ENCODE results near the gene CCDC47. TPM values are rescaled to one million over a fixed set of nuclear protein-coding genes. Genes with fewer than 3 reads are reported as not detected.

CCDC47 gene
- total RNA-seq, 2 experiments from 2014 or later = 55.7 to 71.1 TPM

DNA sequence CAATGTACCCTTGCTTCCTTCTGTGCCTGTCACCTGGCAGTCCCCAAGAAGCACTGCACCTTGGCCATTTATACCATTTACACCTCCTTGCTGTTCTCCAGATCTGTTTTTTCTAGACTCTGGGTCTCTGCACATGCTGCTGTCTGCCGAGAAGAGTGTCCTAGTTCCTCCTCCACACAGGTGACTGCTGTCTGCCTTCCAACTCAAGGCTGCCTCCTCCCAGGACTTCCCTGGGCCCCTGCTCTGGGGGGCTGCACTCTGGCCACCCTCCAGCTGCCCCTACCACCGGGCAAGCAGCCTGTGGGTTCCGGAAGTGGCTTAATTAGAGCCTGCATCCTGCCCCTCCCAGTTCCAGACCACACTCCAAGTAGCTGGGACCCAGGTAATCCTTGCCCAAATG is 67.7 kb downstream of the CCDC47 start:
- no peaks in the 10 kb centered on the region for H3K27me3 Mint-ChIP-seq
- CTCF ChIA-PET = interaction anchor here (1.1 to 10.7 kb wide), 7 partner anchors 9 to 280 kb away, joined by 3 to 133 read pairs (median 5); no protein-coding TSS in a partner anchor
- H3K4me3 Mint-ChIP-seq = no peak overlapping the region
- peaks cover 80% of the 10 kb centered on the region for H3K4me1 Mint-ChIP-seq
- ATAC-seq (no peak), DNase-seq (no peak)
- H3K9me3 Mint-ChIP-seq (ENCODE audit: low read depth) = no peaks in the 10 kb centered on the region
- peaks cover 39% of the 10 kb centered on the region for H3K36me3 Mint-ChIP-seq
- H3K27ac Mint-ChIP-seq = peak overlapping the region; percentile 74

- no peaks in the 10 kb centered on the region for H3K27me3 Mint-ChIP-seq
- DNase-seq (no peak), ATAC-seq (no peak)
- H3K9me3 Mint-ChIP-seq (ENCODE audit: low read depth) = no peaks in the 10 kb centered on the region
- peaks cover 76% of the 10 kb centered on the region for H3K4me1 Mint-ChIP-seq
- peaks cover 35% of the 10 kb centered on the region for H3K36me3 Mint-ChIP-seq
- H3K27ac Mint-ChIP-seq = peak overlapping the region; percentile 28
- no peak overlapping the region for H3K4me3 Mint-ChIP-seq
- CTCF ChIA-PET = interaction anchor here (0.9 to 10.7 kb wide), 5 partner anchors 9 to 279 kb away, joined by 3 to 133 read pairs (median 5); no protein-coding TSS in a partner anchor
Observed at GRCh38 chr17:63704836-63705235, 68.6 kb downstream of the CCDC47 start.

- Mint-ChIP-seq H3K4me3 (no peak overlapping the region), H3K36me3 (peaks cover 30% of the 10 kb centered on the region), H3K27ac (no peak overlapping the region), H3K9me3 (ENCODE audit: low read depth) (no peaks in the 10 kb centered on the region), H3K4me1 (peaks cover 71% of the 10 kb centered on the region), H3K27me3 (no peaks in the 10 kb centered on the region)
- DNase-seq (no peak), ATAC-seq (no peak)
- CTCF ChIA-PET = interaction anchor here (0.9 kb wide), 1 partner anchor 74 kb away, joined by 3 read pairs; no protein-coding TSS in a partner anchor
Observed at GRCh38 chr17:63704259-63704576, 69.2 kb downstream of the CCDC47 start.

DNA sequence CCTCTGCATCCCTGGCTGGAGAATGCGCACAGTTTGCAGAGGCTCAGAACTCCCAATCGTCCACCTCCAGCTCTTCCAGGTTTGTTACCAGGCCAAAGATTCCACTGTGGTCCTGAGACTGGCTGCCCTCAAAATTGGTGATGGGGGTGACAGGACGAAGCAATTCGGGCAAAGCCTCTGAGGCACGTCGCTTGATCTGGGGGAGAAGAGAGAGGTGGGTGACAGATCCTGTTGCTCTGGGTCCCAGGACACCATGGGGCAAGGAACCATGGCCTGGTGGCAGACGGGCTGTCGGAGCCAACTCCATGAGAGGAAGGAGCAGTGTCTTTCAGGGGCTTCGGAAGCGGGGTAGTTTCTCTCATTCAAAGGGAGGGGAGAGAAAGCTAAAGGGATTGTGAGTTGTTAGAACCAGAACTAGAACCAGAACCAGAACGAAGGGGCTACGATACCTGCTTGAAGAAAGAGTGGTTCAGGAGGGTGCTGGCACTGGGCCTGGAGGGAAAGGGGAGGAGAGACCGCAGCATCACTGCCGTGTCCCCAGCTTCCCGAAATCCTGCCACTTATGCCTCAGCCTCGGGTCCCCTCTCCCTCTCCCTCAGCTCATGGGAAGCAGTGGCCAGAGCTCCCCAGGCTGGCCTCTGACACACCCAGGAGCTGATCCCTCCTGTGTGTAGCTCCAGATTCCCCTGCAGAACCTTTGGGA is 69.7 kb downstream of the CCDC47 start:
- Mint-ChIP-seq H3K4me3 (peak overlapping the region; percentile 82), H3K27me3 (no peaks in the 10 kb centered on the region), H3K9me3 (ENCODE audit: low read depth) (no peaks in the 10 kb centered on the region), H3K4me1 (peaks cover 66% of the 10 kb centered on the region), H3K36me3 (peaks cover 25% of the 10 kb centered on the region), H3K27ac (peak overlapping the region; percentile 98)
- CTCF ChIA-PET = interaction anchor here (0.7 to 3.1 kb wide), 3 partner anchors 70 to 137 kb away, joined by 3 to 20 read pairs (median 3); partner anchors contain the start of genes CCDC47 and DDX42
- ATAC-seq = no peak
- DNase-seq = no peak

GRCh38 chr17:63703029-63703428 is 70.4 kb downstream of the CCDC47 start:
- CTCF ChIA-PET = interaction anchor here (0.7 to 3.1 kb wide), 4 partner anchors 38 to 277 kb away, joined by 3 to 20 read pairs (median 6); partner anchors contain the start of genes CCDC47 and DDX42
- DNase-seq = no peak
- no peaks in the 10 kb centered on the region for H3K27me3 Mint-ChIP-seq
- ATAC-seq = no peak
- peaks cover 31% of the 10 kb centered on the region for H3K36me3 Mint-ChIP-seq
- H3K4me3 Mint-ChIP-seq = peak overlapping the region; percentile 82
- peaks cover 63% of the 10 kb centered on the region for H3K4me1 Mint-ChIP-seq
- H3K27ac Mint-ChIP-seq = peak overlapping the region; percentile 98
- H3K9me3 Mint-ChIP-seq (ENCODE audit: low read depth) = no peaks in the 10 kb centered on the region

DNA sequence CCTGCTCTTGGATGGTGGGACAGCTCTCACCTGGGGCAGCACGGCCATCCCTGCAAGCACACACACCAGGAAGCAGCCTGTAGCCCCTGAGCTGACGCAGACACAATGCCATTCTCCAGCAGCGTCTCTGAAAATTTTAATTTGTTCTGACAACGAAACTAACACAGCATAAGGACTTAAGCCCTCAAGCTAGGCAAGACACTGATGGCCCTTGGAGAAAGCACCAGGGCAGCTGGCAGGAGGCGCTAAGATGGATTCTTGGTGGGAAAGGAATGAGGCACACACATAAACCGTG is 70.7 kb downstream of the CCDC47 start:
- H3K27ac Mint-ChIP-seq = peak overlapping the region; percentile 98
- DNase-seq (no peak), ATAC-seq (no peak)
- H3K4me3 Mint-ChIP-seq = peak overlapping the region; percentile 82
- H3K4me1 Mint-ChIP-seq = peaks cover 63% of the 10 kb centered on the region
- no peaks in the 10 kb centered on the region for H3K27me3 Mint-ChIP-seq
- CTCF ChIA-PET = interaction anchor here (0.9 to 3.1 kb wide), 4 partner anchors 8 to 277 kb away, joined by 3 to 20 read pairs (median 14); partner anchors contain the start of genes CCDC47 and DDX42
- no peaks in the 10 kb centered on the region for H3K9me3 Mint-ChIP-seq (ENCODE audit: low read depth)
- H3K36me3 Mint-ChIP-seq = peaks cover 34% of the 10 kb centered on the region

DNA sequence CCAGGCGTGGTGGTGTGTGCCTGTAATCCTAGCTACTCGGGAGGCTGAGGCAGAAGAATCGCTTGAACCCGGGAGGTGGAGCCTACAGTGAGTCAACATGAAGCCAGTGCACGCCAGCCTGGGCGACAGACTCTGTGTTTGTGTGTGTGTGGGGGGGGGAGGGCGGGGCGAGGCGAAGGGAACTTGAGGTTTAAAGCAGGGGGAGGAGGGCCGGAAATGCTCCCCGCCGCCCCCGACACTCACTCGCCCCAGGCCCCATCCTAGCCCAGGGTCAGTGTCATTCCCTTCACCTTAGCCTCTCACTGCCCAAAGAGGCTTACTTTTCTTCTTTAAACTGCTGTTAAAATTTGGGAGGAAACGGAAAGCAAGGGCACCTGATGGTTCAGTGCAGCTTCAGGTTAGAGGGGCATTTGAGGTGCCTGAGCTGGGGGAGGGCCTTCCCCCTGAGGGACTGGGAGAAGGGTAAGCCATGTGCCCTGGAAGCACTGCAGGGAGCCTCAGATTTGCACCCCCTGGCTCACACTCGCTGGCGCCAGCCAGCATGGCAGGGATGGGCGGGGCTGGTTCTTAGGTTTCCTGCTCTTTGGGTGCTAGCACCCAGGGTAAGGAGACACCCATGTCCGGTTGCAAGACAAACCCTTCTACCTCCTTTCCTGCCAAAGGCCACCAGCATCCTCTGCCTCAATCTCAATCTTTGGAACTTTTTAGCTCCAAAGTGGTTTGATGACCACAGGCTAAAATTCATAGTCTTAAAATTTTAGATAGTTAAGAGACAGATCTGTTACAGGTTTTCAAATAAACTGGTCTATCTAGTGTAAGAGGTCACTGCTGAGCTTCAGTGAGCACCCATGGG is 71.3 kb downstream of the CCDC47 start:
- peaks cover 63% of the 10 kb centered on the region for H3K4me1 Mint-ChIP-seq
- H3K36me3 Mint-ChIP-seq = peaks cover 40% of the 10 kb centered on the region
- peak overlapping the region; percentile 82 for H3K4me3 Mint-ChIP-seq

DNA sequence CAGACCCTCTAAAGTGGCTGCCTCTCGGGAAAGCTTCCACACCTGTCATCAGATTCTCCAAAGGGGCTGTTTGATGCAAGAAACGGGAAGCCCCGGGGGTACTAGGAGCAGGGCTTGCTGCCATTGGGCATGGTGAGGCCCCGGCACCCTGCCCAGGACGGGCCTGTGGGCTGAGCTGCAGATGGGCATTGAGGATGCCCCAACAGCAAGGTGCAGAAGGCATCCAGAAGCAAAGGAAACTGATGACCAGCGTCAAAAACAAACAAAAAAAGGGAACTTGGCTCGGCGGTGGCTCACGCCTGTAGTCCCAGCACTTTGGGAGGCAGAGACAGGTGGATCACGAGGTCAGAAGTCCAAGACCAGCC is 72.0 kb downstream of the CCDC47 start:
- no peaks in the 10 kb centered on the region for H3K9me3 Mint-ChIP-seq (ENCODE audit: low read depth)
- DNase-seq = no peak
- peaks cover 63% of the 10 kb centered on the region for H3K4me1 Mint-ChIP-seq
- CTCF ChIA-PET = interaction anchor here (0.8 to 3.1 kb wide), 9 partner anchors 9 to 275 kb away, joined by 3 to 20 read pairs (median 5); partner anchors contain the start of genes CCDC47, DDX42, FTSJ3 and STRADA
- peak overlapping the region; percentile 98 for H3K27ac Mint-ChIP-seq
- peaks cover 47% of the 10 kb centered on the region for H3K36me3 Mint-ChIP-seq
- no peaks in the 10 kb centered on the region for H3K27me3 Mint-ChIP-seq
- H3K4me3 Mint-ChIP-seq = peak overlapping the region; percentile 82
- ATAC-seq = no peak

More for the DNA sequence above, 71.3 kb downstream of the CCDC47 start:
- DNase-seq (peak; percentile 91), ATAC-seq (peak; percentile 30)
- CTCF ChIA-PET = interaction anchor here (0.8 to 3.1 kb wide), 8 partner anchors 8 to 276 kb away, joined by 3 to 20 read pairs (median 7); partner anchors contain the start of genes CCDC47, DDX42, FTSJ3 and STRADA
- Mint-ChIP-seq H3K27me3 (no peaks in the 10 kb centered on the region), H3K27ac (peak overlapping the region; percentile 98), H3K9me3 (ENCODE audit: low read depth) (no peaks in the 10 kb centered on the region)

GRCh38 chr17:63700528-63701455 is 72.6 kb downstream of the CCDC47 start:
- Mint-ChIP-seq H3K27me3 (no peaks in the 10 kb centered on the region), H3K27ac (peak overlapping the region; percentile 98), H3K36me3 (peaks cover 53% of the 10 kb centered on the region), H3K4me1 (peaks cover 63% of the 10 kb centered on the region), H3K9me3 (ENCODE audit: low read depth) (no peaks in the 10 kb centered on the region), H3K4me3 (peak overlapping the region; percentile 82)
- DNase-seq (peak; percentile 78), ATAC-seq (peak; percentile 5)
- CTCF ChIA-PET = interaction anchor here (0.8 to 3.1 kb wide), 9 partner anchors 9 to 275 kb away, joined by 3 to 20 read pairs (median 5); partner anchors contain the start of genes CCDC47, DDX42, FTSJ3 and STRADA

- Mint-ChIP-seq H3K27ac (peak within 1 kb of the TSS; percentile 98), H3K4me3 (peak within 1 kb of the TSS; percentile 84), H3K4me1 (peaks cover 62% of the 10 kb centered on the region), H3K27me3 (no peaks in the 10 kb centered on the region), H3K36me3 (peaks cover 47% of the 10 kb centered on the region), H3K9me3 (ENCODE audit: low read depth) (no peaks in the 10 kb centered on the region)
- CTCF ChIA-PET = interaction anchor here (2.1 to 2.7 kb wide), 2 partner anchors 10 to 42 kb away, joined by 11 to 18 read pairs; partner anchors contain the start of gene STRADA
- DNase-seq (peak; percentile 83), ATAC-seq (peak; percentile 25)
Observed at GRCh38 chr17:63699638-63700527, 73.5 kb downstream of the CCDC47 start, which contains the start of gene LIMD2. TSS of gene LIMD2 (minus strand) at chr17:63700125. CDS start at chr17:63699298, 827 bp downstream.

DNA sequence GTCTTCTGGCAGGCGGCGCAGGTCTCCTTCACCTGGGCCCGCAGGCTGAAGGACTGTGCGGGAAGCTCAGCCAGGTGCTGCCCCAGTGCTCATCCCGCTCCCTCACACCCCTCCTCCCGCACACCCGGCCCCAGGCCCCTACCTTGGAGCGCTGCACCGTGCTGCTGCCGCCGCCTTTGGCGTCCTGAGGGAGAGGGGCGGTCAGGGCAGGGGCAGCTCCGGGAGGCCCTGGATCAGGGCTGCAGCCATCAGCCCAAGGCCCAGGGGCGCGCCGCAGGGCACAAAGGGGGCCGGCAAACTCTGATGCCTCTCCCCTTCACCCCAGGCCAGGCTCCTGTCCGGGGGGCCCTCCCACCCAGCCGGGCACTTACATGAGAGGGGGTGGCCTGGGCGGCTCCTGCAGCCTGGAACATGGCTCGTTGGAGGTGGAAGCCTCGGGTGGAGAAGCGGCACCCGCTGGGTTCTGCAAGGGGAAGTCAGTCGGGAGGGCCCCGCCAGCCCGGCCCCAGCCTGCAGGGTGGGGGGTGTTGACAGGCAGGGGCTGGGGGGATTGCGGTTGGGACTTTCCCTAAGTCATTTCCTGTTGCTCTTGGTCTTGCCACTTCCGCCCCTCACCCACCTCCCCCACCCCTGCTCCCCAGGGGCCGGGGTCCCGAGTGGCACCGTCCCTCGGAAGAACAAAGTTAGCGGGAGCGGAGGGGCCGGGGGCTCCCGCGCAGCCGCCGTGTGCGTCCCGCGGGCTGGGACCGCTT is 74.3 kb downstream of the CCDC47 start:
- Mint-ChIP-seq H3K9me3 (ENCODE audit: low read depth) (no peaks in the 10 kb centered on the region), H3K27ac (peak overlapping the region; percentile 94), H3K36me3 (peaks cover 47% of the 10 kb centered on the region), H3K4me1 (peaks cover 59% of the 10 kb centered on the region), H3K4me3 (peak overlapping the region; percentile 84), H3K27me3 (no peaks in the 10 kb centered on the region)
- ATAC-seq (peak; percentile 21), DNase-seq (peak; percentile 95)
- CTCF ChIA-PET = interaction anchor here (0.8 to 7.9 kb wide), 15 partner anchors 11 to 273 kb away, joined by 3 to 133 read pairs (median 5); partner anchors contain the start of genes CCDC47, DDX42, MAP3K3 and STRADA
